Measurements from ENCODE around the gene FLOT2. TPM values are rescaled to one million over a fixed set of nuclear protein-coding genes. Genes with fewer than 3 reads are reported as not detected.
"Not testable (repeated sequence)": the region's sequence is repeated elsewhere in the genome, so short reads cannot be mapped to it uniquely, and the experiment has no call there.

The FLOT2 gene
- polyA plus RNA-seq, 1 of the 3 experiments (the other 2 are of a cell fraction): 105 TPM

DNA sequence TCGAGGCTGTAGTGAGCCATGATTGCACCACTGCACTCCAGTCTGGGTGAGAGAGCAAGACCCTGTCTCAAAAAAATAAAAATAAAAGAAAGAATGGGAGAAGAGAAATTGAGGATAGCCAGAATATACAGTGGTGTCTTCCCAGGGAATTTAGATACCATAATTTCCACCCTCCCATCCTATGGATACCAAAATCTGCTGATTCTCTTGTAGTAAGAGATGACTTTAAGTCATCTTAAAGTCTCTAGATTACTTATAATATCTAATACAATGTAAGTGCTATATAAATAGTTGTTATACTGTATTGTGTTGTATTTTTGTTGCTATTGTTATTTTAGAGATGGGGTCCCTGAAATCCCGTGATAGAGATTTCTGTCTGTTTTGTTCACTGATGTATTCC lies 44.2 kb downstream of the FLOT2 start:
- DNase-seq: no peak
- no peak overlapping the region for H3K27ac ChIP-seq (ENCODE audit: low read depth in 2 of 2, low read length in 1 of 2)
- H2AFZ ChIP-seq (ENCODE audit: low read depth): no peak overlapping the region
- H3K9ac ChIP-seq: no peak overlapping the region
- H3K27me3 ChIP-seq (ENCODE audit: insufficient read depth): no peaks in the 10 kb centered on the region
- H3K9me2 ChIP-seq: no peaks in the 10 kb centered on the region
- WGBS (ENCODE audit: low lambda C conversion rate): 83% methylated on average over 2 of the region's 2 CpGs
- TF ChIP-seq GABPA (IDR thresholded peaks at IDR 0.05; ENCODE audit: low read depth): no peak
- TF ChIP-seq FOXM1 (IDR thresholded peaks at IDR 0.05; ENCODE audit: low read depth): no peak
- TF ChIP-seq JUND (IDR thresholded peaks at IDR 0.05): no peak
- no peak for TF ChIP-seq MXI1 (IDR thresholded peaks at IDR 0.05; ENCODE audit: low read depth, low read length)
- TF ChIP-seq, protein P1, sequence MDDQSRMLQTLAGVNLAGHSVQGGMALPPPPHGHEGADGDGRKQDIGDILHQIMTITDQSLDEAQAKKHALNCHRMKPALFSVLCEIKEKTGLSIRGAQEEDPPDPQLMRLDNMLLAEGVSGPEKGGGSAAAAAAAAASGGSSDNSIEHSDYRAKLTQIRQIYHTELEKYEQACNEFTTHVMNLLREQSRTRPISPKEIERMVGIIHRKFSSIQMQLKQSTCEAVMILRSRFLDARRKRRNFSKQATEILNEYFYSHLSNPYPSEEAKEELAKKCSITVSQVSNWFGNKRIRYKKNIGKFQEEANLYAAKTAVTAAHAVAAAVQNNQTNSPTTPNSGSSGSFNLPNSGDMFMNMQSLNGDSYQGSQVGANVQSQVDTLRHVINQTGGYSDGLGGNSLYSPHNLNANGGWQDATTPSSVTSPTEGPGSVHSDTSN (IDR thresholded peaks at IDR 0.05): no peak
- no peak for TF ChIP-seq RCOR1 (IDR thresholded peaks at IDR 0.05; ENCODE audit: low read length)
- no peak for TF ChIP-seq RXRA (IDR thresholded peaks at IDR 0.05; ENCODE audit: borderline replicate concordance, low read depth)
- CTCF ChIA-PET: interaction anchor here (1.1 to 1.2 kb wide), 2 partner anchors 89 to 126 kb away, joined by 3 to 4 read pairs; no protein-coding TSS in a partner anchor
- H3K36me3 ChIP-seq (replicated peaks in 1 of 2; ENCODE audit: control insufficient read depth in 1 of 2, insufficient read depth in 2 of 2, low read length in 1 of 2): peaks cover 0 to 10% of the 10 kb centered on the region in 2 experiments
- H3K4me1 ChIP-seq (ENCODE audit: control insufficient read depth in 1 of 2, insufficient read depth in 2 of 2, low read depth in 1 of 2, low read length in 1 of 2): peaks cover 0 to 5% of the 10 kb centered on the region in 2 experiments; a peak in 2 of 4 replicates
- no peaks in the 10 kb centered on the region for H3K9me3 ChIP-seq
- peaks cover 14% of the 10 kb centered on the region for H3K79me2 ChIP-seq (ENCODE audit: insufficient read depth)
- POLR2A ChIA-PET: interaction anchor here (1.1 kb wide), 1 partner anchor 10 kb away, joined by 3 read pairs; no protein-coding TSS in a partner anchor
- H3F3A ChIP-seq (replicated peaks; ENCODE audit: insufficient read depth): no peaks in the 10 kb centered on the region
- no peak overlapping the region for H3K4me2 ChIP-seq
- no peaks in the 10 kb centered on the region for H4K20me1 ChIP-seq (ENCODE audit: insufficient read depth)
- no peak overlapping the region for H3K4me3 ChIP-seq (ENCODE audit: low read depth in 2 of 2, low read length in 1 of 2)

DNA sequence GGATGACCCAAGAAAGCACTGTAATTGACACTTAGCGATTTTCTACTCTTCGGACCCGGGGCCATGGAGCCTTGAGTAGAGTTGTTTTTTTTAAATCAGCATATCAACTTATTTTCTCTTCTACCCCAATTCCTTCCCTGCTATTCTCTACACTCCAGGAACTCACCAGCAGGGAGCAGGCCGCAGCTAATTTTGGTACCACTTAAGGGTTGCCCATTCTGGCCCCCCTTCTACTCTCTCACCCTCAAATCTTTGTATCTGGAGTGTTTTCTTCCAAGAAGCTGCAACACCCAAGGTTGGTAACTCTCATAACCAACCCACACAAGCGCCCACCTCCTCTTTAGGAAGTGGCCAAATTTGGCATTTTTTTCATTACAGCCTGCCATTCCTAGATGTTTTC lies 48.3 kb downstream of the FLOT2 start:
- peak overlapping the region; percentile 44; the same call in 1 of the 2 replicates for H2AFZ ChIP-seq (ENCODE audit: low read depth)
- 69% methylated on average over 5 of the region's 5 CpGs for WGBS (ENCODE audit: low lambda C conversion rate)
- no peaks in the 10 kb centered on the region for H3F3A ChIP-seq (replicated peaks; ENCODE audit: insufficient read depth)
- no peak overlapping the region for H3K4me3 ChIP-seq (ENCODE audit: low read depth in 2 of 2, low read length in 1 of 2)
- H3K27ac ChIP-seq (ENCODE audit: low read depth in 2 of 2, low read length in 1 of 2): no peak overlapping the region
- no peaks in the 10 kb centered on the region for H3K27me3 ChIP-seq (ENCODE audit: insufficient read depth)
- H3K9me2 ChIP-seq: no peaks in the 10 kb centered on the region
- POLR2A ChIA-PET: no interaction called here
- no peak overlapping the region for H3K4me2 ChIP-seq
- no peak overlapping the region for H3K9ac ChIP-seq
- TF ChIP-seq, protein P2, sequence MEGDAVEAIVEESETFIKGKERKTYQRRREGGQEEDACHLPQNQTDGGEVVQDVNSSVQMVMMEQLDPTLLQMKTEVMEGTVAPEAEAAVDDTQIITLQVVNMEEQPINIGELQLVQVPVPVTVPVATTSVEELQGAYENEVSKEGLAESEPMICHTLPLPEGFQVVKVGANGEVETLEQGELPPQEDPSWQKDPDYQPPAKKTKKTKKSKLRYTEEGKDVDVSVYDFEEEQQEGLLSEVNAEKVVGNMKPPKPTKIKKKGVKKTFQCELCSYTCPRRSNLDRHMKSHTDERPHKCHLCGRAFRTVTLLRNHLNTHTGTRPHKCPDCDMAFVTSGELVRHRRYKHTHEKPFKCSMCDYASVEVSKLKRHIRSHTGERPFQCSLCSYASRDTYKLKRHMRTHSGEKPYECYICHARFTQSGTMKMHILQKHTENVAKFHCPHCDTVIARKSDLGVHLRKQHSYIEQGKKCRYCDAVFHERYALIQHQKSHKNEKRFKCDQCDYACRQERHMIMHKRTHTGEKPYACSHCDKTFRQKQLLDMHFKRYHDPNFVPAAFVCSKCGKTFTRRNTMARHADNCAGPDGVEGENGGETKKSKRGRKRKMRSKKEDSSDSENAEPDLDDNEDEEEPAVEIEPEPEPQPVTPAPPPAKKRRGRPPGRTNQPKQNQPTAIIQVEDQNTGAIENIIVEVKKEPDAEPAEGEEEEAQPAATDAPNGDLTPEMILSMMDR (IDR thresholded peaks at IDR 0.05): peak; percentile 19; the same call in 1 of the 2 replicates
- no peak for TF ChIP-seq GATA2 (CRISPR knock-in tag; IDR thresholded peaks at IDR 0.05)
- H3K4me1 ChIP-seq (ENCODE audit: control insufficient read depth in 1 of 2, insufficient read depth in 2 of 2, low read depth in 1 of 2, low read length in 1 of 2): no peaks in the 10 kb centered on the region; a peak in 1 of 4 replicates
- peak; percentile 25 for DNase-seq
- H3K36me3 ChIP-seq (replicated peaks in 1 of 2; ENCODE audit: control insufficient read depth in 1 of 2, insufficient read depth in 2 of 2, low read length in 1 of 2): no peaks in the 10 kb centered on the region
- no peaks in the 10 kb centered on the region for H4K20me1 ChIP-seq (ENCODE audit: insufficient read depth)
- no peaks in the 10 kb centered on the region for H3K9me3 ChIP-seq
- CTCF ChIA-PET: interaction anchor here (0.7 to 1.5 kb wide), 6 partner anchors 9 to 122 kb away, joined by 3 to 10 read pairs (median 4); partner anchors contain the start of gene TLCD1
- H3K79me2 ChIP-seq (ENCODE audit: insufficient read depth): no peaks in the 10 kb centered on the region

DNA sequence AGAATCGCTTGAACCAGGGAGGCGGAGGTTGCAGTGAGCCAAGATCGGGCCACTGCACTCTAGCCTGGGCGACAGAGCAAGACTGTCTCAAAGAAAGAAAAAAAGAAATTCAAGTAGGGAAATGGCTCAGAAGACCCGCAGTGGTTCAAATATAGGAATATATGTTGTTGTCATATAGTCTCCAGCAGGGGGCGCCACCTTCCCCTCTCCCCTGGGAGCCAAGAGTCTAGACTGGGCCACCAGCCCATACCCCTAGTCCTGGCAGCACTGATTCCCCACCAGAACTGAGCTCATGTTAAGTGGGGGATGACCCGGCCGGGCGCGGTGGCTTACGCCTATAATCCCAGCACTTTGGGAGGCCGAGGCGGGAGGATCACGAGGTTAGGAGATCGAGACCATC lies 48.9 kb downstream of the FLOT2 start:
- H3K36me3 ChIP-seq (replicated peaks in 1 of 2; ENCODE audit: control insufficient read depth in 1 of 2, insufficient read depth in 2 of 2, low read length in 1 of 2); H3K4me2 ChIP-seq; POLR2A ChIA-PET; H3K9ac ChIP-seq; H3K4me1 ChIP-seq (ENCODE audit: control insufficient read depth in 1 of 2, insufficient read depth in 2 of 2, low read depth in 1 of 2, low read length in 1 of 2); H3K27me3 ChIP-seq (ENCODE audit: insufficient read depth); H4K20me1 ChIP-seq (ENCODE audit: insufficient read depth); H3K9me2 ChIP-seq; H3K79me2 ChIP-seq (ENCODE audit: insufficient read depth); H3K27ac ChIP-seq (ENCODE audit: low read depth in 2 of 2, low read length in 1 of 2); H3F3A ChIP-seq (replicated peaks; ENCODE audit: insufficient read depth); H3K4me3 ChIP-seq (ENCODE audit: low read depth in 2 of 2, low read length in 1 of 2); H2AFZ ChIP-seq (ENCODE audit: low read depth); H3K9me3 ChIP-seq: not testable (repeated sequence)
- peak; percentile 71 for DNase-seq
- peak; percentile 14; the same call in 1 of the 2 replicates for TF ChIP-seq RAD21 (IDR thresholded peaks at IDR 0.05; ENCODE audit: low read length)
- TF ChIP-seq, protein P2 (IDR thresholded peaks at IDR 0.05): peak; percentile 58
- CTCF ChIA-PET: interaction anchor here (0.7 to 1.5 kb wide), 6 partner anchors 9 to 122 kb away, joined by 3 to 10 read pairs (median 4); partner anchors contain the start of gene TLCD1
- WGBS (ENCODE audit: low lambda C conversion rate): 80% methylated on average over 14 of the region's 15 CpGs

DNA sequence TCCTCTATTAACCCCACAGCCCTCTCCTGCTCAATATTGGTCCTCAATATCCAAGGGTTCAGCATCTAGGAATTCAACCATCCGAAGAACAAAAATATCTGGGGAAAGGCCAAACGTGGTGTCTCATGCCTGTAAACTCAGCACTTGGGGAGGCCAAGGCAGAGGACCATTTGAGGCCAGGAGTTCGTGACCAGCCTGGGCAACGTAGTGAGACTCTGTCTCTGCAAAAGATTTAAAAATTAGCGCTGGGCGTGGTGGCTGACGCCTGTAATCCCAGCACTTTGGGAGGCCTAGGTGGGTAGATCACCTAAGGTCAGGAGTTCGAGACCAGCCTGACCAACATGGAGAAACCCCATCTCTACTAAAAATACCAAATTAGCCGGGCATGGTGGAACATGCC lies 50.8 kb downstream of the FLOT2 start:
- DNase-seq, POLR2A ChIA-PET: not testable (repeated sequence)

More for the DNA sequence above, 50.8 kb downstream of the FLOT2 start:
- H3K9me3 ChIP-seq; H3K9me2 ChIP-seq; H3K27me3 ChIP-seq (ENCODE audit: insufficient read depth); H3K36me3 ChIP-seq (replicated peaks in 1 of 2; ENCODE audit: control insufficient read depth in 1 of 2, insufficient read depth in 2 of 2, low read length in 1 of 2); H3K9ac ChIP-seq; H4K20me1 ChIP-seq (ENCODE audit: insufficient read depth); H3K4me2 ChIP-seq; H3K4me3 ChIP-seq (ENCODE audit: low read depth in 2 of 2, low read length in 1 of 2); H3K4me1 ChIP-seq (ENCODE audit: control insufficient read depth in 1 of 2, insufficient read depth in 2 of 2, low read depth in 1 of 2, low read length in 1 of 2); H3K27ac ChIP-seq (ENCODE audit: low read depth in 2 of 2, low read length in 1 of 2); H3K79me2 ChIP-seq (ENCODE audit: insufficient read depth); H2AFZ ChIP-seq (ENCODE audit: low read depth); H3F3A ChIP-seq (replicated peaks; ENCODE audit: insufficient read depth); CTCF ChIA-PET: not testable (repeated sequence)
- 91% methylated on average over 9 of the region's 9 CpGs for WGBS (ENCODE audit: low lambda C conversion rate)
